NT2/D1 (cell line): ENCODE data around the gene DECR2.

Experiments used
- DNase-seq: peaks from one replicate; pipeline ENCODE4 v3.0.0-alpha.2; 2011; ENCODE audit warnings: low read depth, low spot score
- H3K27me3 ChIP-seq: 2 replicates; pipeline ENCODE4 v1.6.0; 2011; ENCODE audit warnings: mild to moderate bottlenecking; ENCODE audit not compliant: insufficient read length, insufficient read depth
- H3K36me3 ChIP-seq: 2 replicates; pipeline ENCODE4 v1.6.1; 2011; ENCODE audit warnings: mild to moderate bottlenecking, low read length, mixed read lengths; ENCODE audit not compliant: insufficient read depth, insufficient read length
- H3K4me1 ChIP-seq: 2 replicates; pipeline ENCODE4 v1.5.1; 2011; ENCODE audit not compliant: insufficient read depth, insufficient read length
- H3K4me3 ChIP-seq: 2 replicates; pipeline ENCODE4 v1.5.1; 2011; ENCODE audit warnings: low read depth; ENCODE audit not compliant: insufficient read length
- H3K9ac ChIP-seq: 2 replicates; pipeline ENCODE4 v1.6.0; 2011; ENCODE audit warnings: low read depth; ENCODE audit not compliant: insufficient read length
- H3K9me3 ChIP-seq: 2 replicates; pipeline ENCODE4 v1.5.1; 2011; ENCODE audit warnings: mild to moderate bottlenecking, low read length; ENCODE audit not compliant: insufficient read depth
- SUZ12 ChIP-seq: IDR thresholded peaks from 2 replicates; pipeline ENCODE4 v1.6.1; 2011; ENCODE audit not compliant: insufficient read length, insufficient read depth; ENCODE audit errors: extremely low read depth
- YY1 ChIP-seq: IDR thresholded peaks from 2 replicates; pipeline ENCODE4 v1.6.1; 2011; ENCODE audit not compliant: insufficient read length, insufficient read depth
- ZNF274 ChIP-seq: IDR thresholded peaks from 2 replicates; pipeline ENCODE4 v1.6.1; 2011; ENCODE audit warnings: mild to moderate bottlenecking, low read depth, low read length

Gene DECR2

GRCh38 chr16:459761-460160 lies 58.1 kb downstream of the DECR2 start:
- TF ChIP-seq SUZ12 (no peak), ZNF274 (no peak), YY1 (no peak)
- H3K27me3 ChIP-seq, result no peaks in the 10 kb centered on the region
- peaks cover 19% of the 10 kb centered on the region for H3K4me1 ChIP-seq
- no peak overlapping the region for H3K9ac ChIP-seq
- DNase-seq, result no peak
- H3K9me3 ChIP-seq, result no peaks in the 10 kb centered on the region
- no peak overlapping the region for H3K4me3 ChIP-seq
- H3K36me3 ChIP-seq, result peaks cover 26% of the 10 kb centered on the region

- no peak overlapping the region for H3K4me3 ChIP-seq
- TF ChIP-seq ZNF274 (no peak), SUZ12 (no peak), YY1 (no peak)
- no peaks in the 10 kb centered on the region for H3K9me3 ChIP-seq
- H3K4me1 ChIP-seq, result peaks cover 19% of the 10 kb centered on the region
- no peaks in the 10 kb centered on the region for H3K27me3 ChIP-seq
- no peak for DNase-seq
- peaks cover 26% of the 10 kb centered on the region for H3K36me3 ChIP-seq
- no peak overlapping the region for H3K9ac ChIP-seq
Observed at GRCh38 chr16:460787-461186, 59.1 kb downstream of the DECR2 start.
